GM18870 (cell line): ENCODE results near the gene TAF1C.
"Not testable (repeated sequence)": the region's sequence is repeated elsewhere in the genome, so short reads cannot be mapped to it uniquely, and the experiment has no call there.

Experiments used
- ATAC-seq: cut with Tn5 transposase; IDR thresholded peaks from one replicate; pipeline ENCODE4 v1.9.1; 2021; ENCODE audit warnings: moderate library complexity; ENCODE audit not compliant: unreplicated experiment

TAF1C gene

GRCh38 chr16:84212631-84213030 lies 25.8 kb upstream of the TAF1C start:
- ATAC-seq, result no peak

- ATAC-seq, result no peak
Observed at GRCh38 chr16:84212154-84212553, 25.3 kb upstream of the TAF1C start.

- no peak for ATAC-seq
Observed at GRCh38 chr16:84209989-84210388, 23.1 kb upstream of the TAF1C start.

DNA sequence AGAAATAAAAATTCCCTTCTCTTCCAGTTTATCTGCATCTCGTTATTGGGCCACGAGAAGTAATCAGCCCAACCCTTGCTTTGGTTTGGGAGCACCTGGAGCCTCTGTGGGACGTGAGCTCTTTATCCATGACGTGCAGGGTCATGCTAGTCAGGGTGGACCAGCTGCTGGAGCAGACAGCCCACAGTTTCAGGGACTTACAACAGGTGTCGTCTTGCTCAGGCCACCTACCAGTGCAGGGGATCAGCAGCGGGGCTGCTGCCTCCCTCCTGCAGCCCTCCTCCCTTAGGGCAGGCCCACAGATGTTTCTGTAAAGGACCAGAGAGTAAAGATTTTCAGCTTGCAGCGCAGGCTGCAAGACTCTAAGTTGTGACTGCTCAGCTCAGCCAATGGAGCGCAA lies 21.0 kb upstream of the TAF1C start:
- ATAC-seq, result no peak

DNA sequence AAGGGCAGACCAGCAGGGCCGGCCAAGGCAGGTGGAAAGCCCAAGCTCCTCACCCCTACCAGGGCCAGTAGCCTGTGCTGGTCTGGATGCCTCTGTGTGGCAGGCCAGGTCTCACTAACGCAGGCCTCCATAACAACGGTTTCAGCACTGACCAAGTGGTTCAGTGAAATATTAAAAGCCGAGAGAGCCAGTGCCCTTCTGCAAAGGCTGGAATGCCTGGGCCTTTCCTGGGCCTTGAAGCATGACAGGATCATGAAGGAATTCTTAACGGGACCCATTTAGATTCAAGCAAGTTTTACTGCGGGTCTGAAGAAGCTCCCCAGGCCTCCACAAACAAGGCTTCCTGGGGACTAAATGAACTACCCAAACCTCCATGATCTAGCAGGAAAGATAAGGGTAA lies 20.4 kb upstream of the TAF1C start:
- no peak for ATAC-seq

DNA sequence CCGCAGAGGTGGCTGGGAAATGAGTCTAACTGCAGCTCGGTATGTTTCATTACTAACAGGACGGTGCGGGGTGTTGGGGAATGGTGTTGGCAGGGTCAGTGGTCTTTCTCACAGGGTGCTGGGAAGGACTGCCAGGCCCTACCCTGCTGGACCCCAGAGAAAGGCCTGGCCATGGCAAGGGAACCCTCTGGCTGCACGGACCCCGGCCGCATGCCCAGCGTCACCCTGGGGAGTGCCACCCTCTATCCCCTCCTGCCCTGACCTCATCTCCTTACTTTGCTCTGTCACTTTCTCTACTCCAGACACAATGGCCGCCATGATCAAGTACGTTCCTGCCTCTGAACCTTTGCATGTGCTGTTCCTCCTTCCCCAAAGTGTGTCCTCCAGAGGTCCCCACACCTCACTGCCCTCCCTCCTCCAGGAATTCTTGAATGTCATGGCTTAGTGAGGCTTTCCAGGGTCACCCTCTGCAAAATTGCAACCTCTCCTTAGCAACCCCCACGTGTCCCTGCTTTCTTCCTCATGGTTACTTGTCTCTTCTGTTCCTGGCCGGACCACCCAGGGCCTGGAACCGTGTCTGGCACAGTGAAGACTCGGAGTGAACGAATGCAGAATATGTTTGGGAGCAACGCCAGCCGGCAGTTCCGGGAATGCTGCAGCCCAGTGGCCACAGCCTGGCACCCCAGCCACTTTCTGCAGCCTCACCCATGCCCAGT lies 19.3 kb upstream of the TAF1C start:
- no peak for ATAC-seq

DNA sequence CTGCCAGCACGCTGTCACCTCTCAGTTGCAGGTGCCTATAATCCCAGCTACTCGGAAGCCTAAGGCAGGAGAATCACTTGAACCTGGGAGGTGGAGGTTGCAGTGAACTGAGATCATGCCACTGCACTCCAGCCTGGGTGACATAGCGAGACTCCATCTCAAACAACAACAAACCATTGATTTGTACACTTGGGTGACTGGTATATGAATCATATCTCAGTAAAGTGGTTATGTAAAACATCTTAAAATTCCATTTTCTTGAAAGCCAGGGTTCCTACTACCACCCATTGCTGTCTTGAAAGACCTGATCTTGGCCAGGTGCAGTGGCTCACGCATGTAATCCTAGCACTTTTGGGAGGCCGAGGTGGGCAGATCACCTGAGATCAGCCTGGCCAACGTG lies 18.3 kb upstream of the TAF1C start:
- ATAC-seq, result not testable (repeated sequence)

GRCh38 chr16:84204551-84204950 lies 17.7 kb upstream of the TAF1C start:
- ATAC-seq, result not testable (repeated sequence)

- ATAC-seq, result no peak
Observed at GRCh38 chr16:84199861-84200260, 13.0 kb upstream of the TAF1C start.

- no peak for ATAC-seq
Observed at GRCh38 chr16:84199097-84199496, 12.2 kb upstream of the TAF1C start.

GRCh38 chr16:84198401-84198800 lies 11.5 kb upstream of the TAF1C start:
- no peak for ATAC-seq

GRCh38 chr16:84197466-84198128 lies 10.7 kb upstream of the TAF1C start:
- ATAC-seq, result no peak

DNA sequence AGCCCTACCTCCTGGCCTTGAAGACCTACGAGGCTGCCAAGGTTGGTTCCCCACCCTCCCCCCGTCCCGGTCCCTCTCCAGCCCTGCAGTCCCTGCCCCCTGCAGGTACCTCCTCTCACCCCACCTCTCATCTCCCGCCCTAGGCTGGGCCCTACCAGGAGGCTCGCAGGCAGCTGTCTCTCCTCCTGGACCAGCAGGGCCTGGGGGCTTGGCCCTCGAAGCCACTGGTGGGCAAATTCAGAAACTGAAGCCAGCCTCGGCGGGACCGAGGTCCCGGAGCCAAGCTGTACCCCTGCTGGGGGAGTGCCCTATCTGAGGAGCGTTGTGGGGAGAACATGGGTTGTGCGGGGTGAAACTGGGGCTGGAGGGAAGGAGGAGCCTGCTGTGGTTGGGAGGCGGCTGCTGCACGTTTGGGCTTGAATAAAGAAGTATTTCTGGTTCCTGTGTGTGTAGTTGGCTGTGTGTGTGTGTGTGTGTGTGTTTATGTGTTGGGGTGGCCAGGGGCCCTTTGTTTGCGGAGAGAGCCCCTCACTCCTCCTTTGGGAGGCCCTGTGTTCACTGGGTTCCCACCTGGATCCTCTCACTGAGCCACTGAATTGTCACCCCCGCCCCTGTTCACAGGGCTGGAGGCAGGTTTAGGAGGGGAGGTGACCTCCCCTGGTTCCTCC lies 10.0 kb upstream of the TAF1C start:
- no peak for ATAC-seq

- no peak for ATAC-seq
Observed at GRCh38 chr16:84196101-84196500, 9.2 kb upstream of the TAF1C start.

DNA sequence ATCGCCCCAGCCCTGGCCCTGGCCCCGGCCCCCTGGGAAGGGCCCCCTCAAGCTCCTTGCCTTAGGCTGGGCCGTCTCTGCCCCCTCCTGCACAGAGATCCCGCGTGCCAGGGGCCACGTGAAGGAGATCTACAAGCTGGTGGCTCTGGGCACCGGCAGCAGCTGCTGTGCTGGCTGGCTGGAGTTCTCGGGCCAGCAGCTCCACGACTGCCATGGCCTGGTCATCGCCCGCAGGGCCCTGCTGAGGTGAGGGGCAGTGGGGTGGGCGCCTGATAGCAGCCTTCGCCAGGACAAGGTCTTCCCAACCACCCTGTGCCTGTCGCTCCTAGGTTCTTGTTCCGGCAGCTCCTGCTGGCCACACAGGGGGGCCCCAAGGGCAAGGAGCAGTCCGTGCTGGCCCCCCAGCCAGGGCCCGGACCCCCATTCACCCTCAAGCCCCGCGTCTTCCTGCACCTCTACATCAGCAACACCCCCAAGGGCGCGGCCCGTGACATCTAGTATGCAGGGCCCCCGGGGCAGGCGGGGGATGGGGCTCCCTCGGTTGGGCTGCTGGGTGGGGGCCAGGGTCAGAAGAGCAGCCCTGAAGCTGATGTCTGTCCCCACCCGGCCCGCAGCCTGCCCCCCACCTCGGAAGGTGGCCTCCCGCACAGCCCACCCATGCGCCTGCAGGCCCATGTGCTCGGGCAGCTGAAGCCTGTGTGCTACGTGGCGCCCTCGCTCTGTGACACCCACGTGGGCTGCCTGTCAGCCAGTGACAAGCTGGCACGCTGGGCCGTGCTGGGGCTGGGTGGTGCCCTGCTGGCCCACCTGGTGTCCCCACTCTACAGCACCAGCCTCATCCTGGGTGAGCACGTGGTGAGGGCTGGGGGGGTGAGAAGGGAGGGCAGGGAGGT lies 8.6 kb upstream of the TAF1C start:
- ATAC-seq, result no peak

- no peak for ATAC-seq
Observed at GRCh38 chr16:84194470-84195200, 7.8 kb upstream of the TAF1C start.

GRCh38 chr16:84194018-84194417 lies 7.2 kb upstream of the TAF1C start:
- no peak for ATAC-seq

- ATAC-seq, result no peak
Observed at GRCh38 chr16:84193480-84193879, 6.6 kb upstream of the TAF1C start.

DNA sequence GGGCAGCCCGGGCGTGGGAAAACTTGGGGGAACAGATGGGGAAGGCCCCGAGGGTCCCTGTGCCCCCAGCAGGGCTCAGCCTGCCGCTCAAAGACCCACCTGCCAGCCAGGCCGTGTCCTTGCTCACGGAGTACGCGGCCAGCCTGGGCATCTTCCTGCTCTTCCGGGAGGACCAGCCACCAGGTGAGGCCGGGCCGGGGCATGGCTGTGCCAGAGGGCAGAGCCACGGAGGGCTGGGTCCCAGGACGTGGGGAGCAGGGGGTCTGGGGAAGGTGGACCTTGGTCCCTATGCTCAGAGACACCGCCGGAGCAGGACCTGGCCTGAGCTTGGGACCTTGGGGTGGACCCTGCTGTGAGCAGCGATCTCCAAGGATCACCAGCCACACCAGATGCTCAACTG lies 4.6 kb upstream of the TAF1C start:
- ATAC-seq, result no peak

GRCh38 chr16:84190731-84191388 lies 4.0 kb upstream of the TAF1C start, which contains the start of gene ADAD2:
Gene ADAD2, plus strand, starts transcription at chr16:84191157. Its CDS starts 74 bp downstream, at chr16:84191231.
- no peak for ATAC-seq
